HepG2 (cell line): Measurements from ENCODE around the gene KIRREL2. TPM values are rescaled to one million over a fixed set of nuclear protein-coding genes. Genes with fewer than 3 reads are reported as not detected.
A peak's percentile ranks its signal among the peaks of the same experiment; 100 is the strongest.

ENCODE experiments used
- ATAC-seq: fragments of 200-7000 bp; cut with Tn5 transposase; 3 replicates; pipeline ENCODE4 v1.9.1; 2020; ENCODE audit warnings: mild to moderate bottlenecking, moderate library complexity
- BruUV-seq: library from RNA; stranded (reverse); fragments of 400-500 nt; replicated peaks from 2 replicates; lab custom pipeline; 2021; lab: Mats Ljungman, UMichigan
- CTCF ChIA-PET: fragments of 300-600 bp; formaldehyde crosslinking; extraction: SDS; loops from one replicate; lab custom pipeline; 2021; ENCODE audit warnings: low total read pairs, inconsistent platforms, low intra/inter-chr PET ratio; lab: Yijun Ruan, JAX
- POLR2A ChIA-PET: fragments of 350-600 bp; sonication (Branson Sonifier 250); formaldehyde crosslinking; loops from one replicate; lab custom pipeline; 2020; ENCODE audit warnings: antibody characterized with exemption, inconsistent platforms; lab: Yijun Ruan, JAX
- DNase-seq: peaks from one replicate; pipeline ENCODE4 v3.0.0-alpha.2; 2015; ENCODE audit warnings: low spot score
- FAIRE-seq: peaks from 3 replicates; lab custom pipeline; 2011; peaks lifted over from hg19 to GRCh38; lab: Jason Lieb, UNC
- H2AFZ ChIP-seq: one replicate; pipeline ENCODE4 v1.6.1; 2011; ENCODE audit warnings: low read length, inconsistent platforms
- H3K27ac ChIP-seq: fragments of 300-600 bp; 3 replicates; pipeline ENCODE4 v1.8.0; 2011; ENCODE audit warnings: mixed run types, mild to moderate bottlenecking, mixed read lengths, low read length, inconsistent platforms; ENCODE audit not compliant: insufficient read depth; ENCODE audit errors: extremely low read length
- H3K27me3 ChIP-seq, 2 experiments: fragments of 200-600 bp in 1 of 2; 2 replicates in 1 of 2; 3 replicates in 1 of 2; pipeline versions ENCODE4 v1.6.0 to v1.8.0; 2011; ENCODE audit warnings: low read length in 2 of 2, mild to moderate bottlenecking in 2 of 2, moderate library complexity in 2 of 2, inconsistent platforms in 1 of 2; ENCODE audit not compliant: insufficient read depth in 2 of 2, control insufficient read depth in 1 of 2
- H3K36me3 ChIP-seq, 2 experiments: fragments of 200-600 bp in 1 of 2; replicated peaks in 1 of 2; 2 replicates in 1 of 2; 3 replicates in 1 of 2; pipeline versions ENCODE4 v1.5.1 to v1.8.0; 2011; ENCODE audit warnings: low read length in 2 of 2, inconsistent platforms in 1 of 2; ENCODE audit not compliant: insufficient read depth in 2 of 2, control insufficient read depth in 1 of 2
- H3K4me1 ChIP-seq: 2 replicates; pipeline ENCODE4 v1.5.1; 2012; ENCODE audit warnings: low read length, inconsistent platforms; ENCODE audit not compliant: insufficient read depth
- H3K4me2 ChIP-seq: 2 replicates; pipeline ENCODE4 v1.6.0; 2011; ENCODE audit warnings: low read depth, low read length, inconsistent platforms
- H3K4me3 ChIP-seq, 3 experiments: fragments of 200-600 bp in 1 of 3; sonication (generic), shearing (Covaris generic) in 1 of 3; replicated peaks in 1 of 3; 2 replicates each; pipeline ENCODE4 v1.5.1; 2011 to 2016; ENCODE audit warnings: low read length in 3 of 3, inconsistent platforms in 2 of 3, low read depth in 2 of 3, mild to moderate bottlenecking in 2 of 3, control low read depth in 1 of 3, mixed read lengths in 1 of 3; ENCODE audit not compliant: insufficient read depth in 1 of 3
- H3K79me2 ChIP-seq: one replicate; pipeline ENCODE4 v1.6.1; 2011; ENCODE audit warnings: low read length, inconsistent platforms; ENCODE audit not compliant: insufficient read depth
- H3K9ac ChIP-seq: 2 replicates; pipeline ENCODE4 v1.6.0; 2011; ENCODE audit warnings: mild to moderate bottlenecking, low read depth, low read length, inconsistent platforms; ENCODE audit not compliant: insufficient read depth
- H3K9me3 ChIP-seq: 2 replicates; pipeline ENCODE4 v1.5.1; 2012; ENCODE audit warnings: mild to moderate bottlenecking, low read length
- H4K20me1 ChIP-seq: 2 replicates; pipeline ENCODE4 v1.6.0; 2011; ENCODE audit warnings: inconsistent platforms, mild to moderate bottlenecking, low read length, moderate library complexity; ENCODE audit not compliant: insufficient read depth
- CBFB ChIP-seq: sonication (generic); formaldehyde crosslinking; IDR thresholded peaks from 2 replicates; pipeline ENCODE4 v1.4.0; 2020; ENCODE audit warnings: missing genetic modification reagents
- IRF9 ChIP-seq: sonication (generic); formaldehyde crosslinking; IDR thresholded peaks from 2 replicates; pipeline ENCODE4 v1.8.0; 2022; ENCODE audit warnings: missing genetic modification reagents, mild to moderate bottlenecking, borderline replicate concordance
- NONO ChIP-seq, 2 experiments: fragments of 450-650 bp in 1 of 2; sonication (generic) in 1 of 2; formaldehyde crosslinking in 1 of 2; IDR thresholded peaks in 1 of 2; conservative IDR thresholded peaks in 1 of 2; 2 replicates each; pipeline versions ENCODE4 v1.6.1 to v1.8.0; 2017 to 2022; ENCODE audit warnings: mild to moderate bottlenecking in 1 of 2, missing genetic modification reagents in 1 of 2, moderate library complexity in 1 of 2
- NR2F6 ChIP-seq, 2 experiments: IDR thresholded peaks; 2 replicates each; pipeline ENCODE4 v1.6.1; 2016; ENCODE audit warnings: antibody characterized with exemption in 1 of 2, mild to moderate bottlenecking in 1 of 2
- RFXANK ChIP-seq: IDR thresholded peaks from 2 replicates; pipeline ENCODE4 v1.6.1; 2016
- RXRA ChIP-seq: sonication (generic); formaldehyde crosslinking; IDR thresholded peaks from 2 replicates; pipeline ENCODE4 v1.5.1; 2020; ENCODE audit warnings: missing genetic modification reagents
- SAFB2 ChIP-seq: sonication (generic); formaldehyde crosslinking; IDR thresholded peaks from 2 replicates; pipeline ENCODE4 v1.5.1; 2020; ENCODE audit warnings: missing genetic modification reagents, low read depth, mild to moderate bottlenecking, borderline replicate concordance
- SKI ChIP-seq: fragments of 450-650 bp; IDR thresholded peaks from one replicate; pipeline ENCODE4 v1.6.1; 2018; ENCODE audit warnings: mild to moderate bottlenecking; ENCODE audit not compliant: partially characterized antibody
- SPEN ChIP-seq: sonication (generic); formaldehyde crosslinking; IDR thresholded peaks from 2 replicates; pipeline ENCODE4 v1.5.1; 2020; ENCODE audit warnings: low read depth, mild to moderate bottlenecking, missing genetic modification reagents
- ZNF263 ChIP-seq: sonication (generic); formaldehyde crosslinking; IDR thresholded peaks from 2 replicates; pipeline ENCODE4 v1.4.0; 2020; ENCODE audit warnings: missing genetic modification reagents
- ZNF331 ChIP-seq: sonication (generic); formaldehyde crosslinking; IDR thresholded peaks from 2 replicates; pipeline ENCODE4 v1.4.0; 2020; ENCODE audit warnings: missing genetic modification reagents
- ZNF609 ChIP-seq: sonication (generic); formaldehyde crosslinking; IDR thresholded peaks from 2 replicates; pipeline ENCODE4 v1.4.0; 2020; ENCODE audit warnings: mild to moderate bottlenecking, missing genetic modification reagents, borderline replicate concordance
- ZSCAN21 ChIP-seq: sonication (generic); formaldehyde crosslinking; IDR thresholded peaks from 2 replicates; pipeline ENCODE4 v1.8.0; 2022; ENCODE audit warnings: mild to moderate bottlenecking, missing genetic modification reagents, moderate library complexity, borderline replicate concordance
- WGBS: methylation state at CpG from one replicate; pipeline ENCODE4 v1.1.6; 2017; ENCODE audit warnings: low lambda C conversion rate; 5-methylcytosine and 5-hydroxymethylcytosine counted together
- in situ Hi-C: cut with HindIII; loops from 2 replicates; pipeline ENCODE4 v1.10.0; 2017; ENCODE audit warnings: low pct_unique_long_range_greater_than_20kb; ENCODE audit not compliant: extremely low pct_ligation_motif_present
- intact Hi-C: fragments of 100-400 bp; cut with micrococcal nuclease; formaldehyde crosslinking; loops from one replicate; pipeline ENCODE4 v1.10.0; 2022; ENCODE audit not compliant: unreplicated experiment
- polyA plus RNA-seq, 8 experiments: library from polyadenylated mRNA; depleted of rRNA in 3 of 8; stranded (reverse) in 7 of 8; unstranded in 1 of 8; fragments of >200 nt; fragmentation: Illumina TruSeq in 4 of 8; extraction: Trizol in 4 of 8; gene quantifications; 2 replicates each; pipeline versions ENCODE4 v1.2.1 to v1.2.3, GENCODE V29; 2011 to 2016; ENCODE audit warnings: low read depth in 4 of 8, missing spikeins in 1 of 8, mixed read lengths in 1 of 8; ENCODE audit not compliant: insufficient read depth in 1 of 8
- total RNA-seq, 5 experiments: library from RNA; depleted of rRNA; stranded (reverse); fragments of >200 nt; fragmentation: Illumina TruSeq; extraction: Trizol; gene quantifications; 2 replicates each; pipeline ENCODE4 v1.2.3, GENCODE V29; 2016; ENCODE audit warnings: low read depth in 1 of 5
- TF ChIP-seq, protein P1 (sequence below): sonication (generic); formaldehyde crosslinking; IDR thresholded peaks from 2 replicates; pipeline ENCODE4 v1.5.1; 2020; ENCODE audit warnings: missing genetic modification reagents, mild to moderate bottlenecking, borderline replicate concordance
- TF ChIP-seq, protein P2 (sequence below): IDR thresholded peaks from 2 replicates; pipeline ENCODE4 v1.6.1; 2012; ENCODE audit warnings: inconsistent platforms

The KIRREL2 gene
- total and polyA plus RNA-seq, 2 of the 13 experiments (the other 11 are each of a cell fraction or from before 2014, with no cell fraction given): 0.18 to 2.4 TPM

DNA sequence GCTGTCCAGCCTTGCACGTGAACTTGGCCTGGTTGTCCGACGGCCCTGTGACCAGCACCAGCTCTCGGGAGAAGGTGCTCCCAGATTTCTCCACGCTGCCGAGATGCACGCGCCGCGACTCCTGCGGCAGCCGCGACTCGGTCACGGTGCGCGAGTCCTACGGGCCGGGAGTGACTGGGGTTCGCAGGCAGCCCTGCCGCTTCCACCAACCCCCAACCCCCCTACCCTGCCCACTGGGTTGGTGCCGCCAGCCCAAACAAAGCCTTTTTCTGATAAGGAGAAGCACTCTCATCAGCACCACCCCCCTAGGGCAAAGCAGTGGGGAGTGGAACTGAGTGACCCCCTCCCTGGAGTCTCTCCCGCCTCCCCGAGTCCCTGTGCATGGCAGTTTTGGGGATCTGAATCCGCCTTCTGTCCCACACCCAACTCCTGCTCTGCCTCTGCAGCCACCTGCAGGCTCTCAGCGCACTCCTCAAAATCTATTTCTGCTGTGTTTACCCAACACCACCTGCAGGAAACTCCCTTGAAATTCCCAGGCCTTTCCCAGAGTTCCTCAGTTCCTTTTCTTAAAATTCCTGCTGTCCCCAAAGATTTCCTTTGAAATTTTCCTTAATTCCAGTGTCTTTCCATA, 10.6 kb upstream of the KIRREL2 start:
- Histone ChIP-seq H3K4me2 (peak overlapping the region; percentile 85), H3K36me3 (no peaks in the 10 kb centered on the region), H3K27ac (no peak overlapping the region), H3K4me1 (peaks cover 27% of the 10 kb centered on the region), H2AFZ (no peak overlapping the region), H4K20me1 (no peaks in the 10 kb centered on the region), H3K79me2 (no peaks in the 10 kb centered on the region), H3K9me3 (no peaks in the 10 kb centered on the region), H3K9ac (no peak overlapping the region), H3K4me3 (peak overlapping the region; percentile 33 to 73 (median 49); a peak in 3 of 6 replicates), H3K27me3 (peaks cover 0 to 48% of the 10 kb centered on the region in 2 experiments)
- intact Hi-C loops (no loop called here), in situ Hi-C loops (no loop called here)
- POLR2A ChIA-PET: interaction anchor here (0.7 to 1.3 kb wide), 2 partner anchors 15 to 551 kb away, joined by 3 read pairs; no protein-coding TSS in a partner anchor
- no TSS peak for BruUV-seq
- no peak for FAIRE-seq
- no peak for DNase-seq
- ATAC-seq: peak; percentile 7; the same call in 1 of the 3 replicates
- CTCF ChIA-PET: no interaction called here
- WGBS: 14% methylated on average over 4 of the region's 26 CpGs
- TF ChIP-seq, protein P1, sequence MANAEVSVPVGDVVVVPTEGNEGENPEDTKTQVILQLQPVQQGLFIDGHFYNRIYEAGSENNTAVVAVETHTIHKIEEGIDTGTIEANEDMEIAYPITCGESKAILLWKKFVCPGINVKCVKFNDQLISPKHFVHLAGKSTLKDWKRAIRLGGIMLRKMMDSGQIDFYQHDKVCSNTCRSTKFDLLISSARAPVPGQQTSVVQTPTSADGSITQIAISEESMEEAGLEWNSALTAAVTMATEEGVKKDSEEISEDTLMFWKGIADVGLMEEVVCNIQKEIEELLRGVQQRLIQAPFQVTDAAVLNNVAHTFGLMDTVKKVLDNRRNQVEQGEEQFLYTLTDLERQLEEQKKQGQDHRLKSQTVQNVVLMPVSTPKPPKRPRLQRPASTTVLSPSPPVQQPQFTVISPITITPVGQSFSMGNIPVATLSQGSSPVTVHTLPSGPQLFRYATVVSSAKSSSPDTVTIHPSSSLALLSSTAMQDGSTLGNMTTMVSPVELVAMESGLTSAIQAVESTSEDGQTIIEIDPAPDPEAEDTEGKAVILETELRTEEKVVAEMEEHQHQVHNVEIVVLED: no peak
- TF ChIP-seq ZNF263 (CRISPR knock-in tag) (peak; percentile 85), IRF9 (CRISPR knock-in tag) (0 out of 2 replicates have a peak, but pooled peaks have one; percentile 1), SKI (peak; percentile 65), NONO (IDR thresholded peaks at IDR 0.05) (no peak), NONO (CRISPR knock-in tag; conservative IDR thresholded peaks at IDR 0.05) (peak; percentile 17; the same call in 1 of the 2 replicates), SAFB2 (CRISPR knock-in tag) (0 out of 2 replicates have a peak, but pooled peaks have one; percentile 22), NR2F6 (IDR thresholded peaks at IDR 0.05) (no peak), NR2F6 (CRISPR knock-in tag; IDR thresholded peaks at IDR 0.05) (0 out of 2 replicates have a peak, but pooled peaks have one; percentile 15), SPEN (CRISPR knock-in tag) (peak; percentile 49; the same call in 1 of the 2 replicates), ZNF331 (CRISPR knock-in tag) (0 out of 2 replicates have a peak, but pooled peaks have one; percentile 33), CBFB (no peak), RFXANK (CRISPR knock-in tag) (no peak), RXRA (CRISPR knock-in tag) (peak; percentile 12; the same call in 1 of the 2 replicates), ZNF609 (0 out of 2 replicates have a peak, but pooled peaks have one; percentile 7), ZSCAN21 (CRISPR knock-in tag) (0 out of 2 replicates have a peak, but pooled peaks have one; percentile 53)
- TF ChIP-seq, protein P2, sequence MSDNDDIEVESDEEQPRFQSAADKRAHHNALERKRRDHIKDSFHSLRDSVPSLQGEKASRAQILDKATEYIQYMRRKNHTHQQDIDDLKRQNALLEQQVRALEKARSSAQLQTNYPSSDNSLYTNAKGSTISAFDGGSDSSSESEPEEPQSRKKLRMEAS: peak; percentile 48; the same call in 1 of the 2 replicates
